HepG2 (cell line): Measurements from ENCODE around the gene PTPRD. TPM values are rescaled to one million over a fixed set of nuclear protein-coding genes. Genes with fewer than 3 reads are reported as not detected.

Experiments used
- ATAC-seq: fragments of 200-7000 bp; cut with Tn5 transposase; 3 replicates; pipeline ENCODE4 v1.9.1; 2020; ENCODE audit warnings: mild to moderate bottlenecking, moderate library complexity
- BruUV-seq: library from RNA; stranded (reverse); fragments of 400-500 nt; replicated peaks from 2 replicates; lab custom pipeline; 2021; lab: Mats Ljungman, UMichigan
- CTCF ChIA-PET: fragments of 300-600 bp; formaldehyde crosslinking; extraction: SDS; loops from one replicate; lab custom pipeline; 2021; ENCODE audit warnings: low total read pairs, inconsistent platforms, low intra/inter-chr PET ratio; lab: Yijun Ruan, JAX
- POLR2A ChIA-PET: fragments of 350-600 bp; sonication (Branson Sonifier 250); formaldehyde crosslinking; loops from one replicate; lab custom pipeline; 2020; ENCODE audit warnings: antibody characterized with exemption, inconsistent platforms; lab: Yijun Ruan, JAX
- DNase-seq: peaks from one replicate; pipeline ENCODE4 v3.0.0-alpha.2; 2015; ENCODE audit warnings: low spot score
- FAIRE-seq: peaks from 3 replicates; lab custom pipeline; 2011; peaks lifted over from hg19 to GRCh38; lab: Jason Lieb, UNC
- H2AFZ ChIP-seq: one replicate; pipeline ENCODE4 v1.6.1; 2011; ENCODE audit warnings: low read length, inconsistent platforms
- H3K27ac ChIP-seq: fragments of 300-600 bp; 3 replicates; pipeline ENCODE4 v1.8.0; 2011; ENCODE audit warnings: mixed run types, mild to moderate bottlenecking, mixed read lengths, low read length, inconsistent platforms; ENCODE audit not compliant: insufficient read depth; ENCODE audit errors: extremely low read length
- H3K27me3 ChIP-seq, 2 experiments: fragments of 200-600 bp in 1 of 2; 2 replicates in 1 of 2; 3 replicates in 1 of 2; pipeline versions ENCODE4 v1.6.0 to v1.8.0; 2011; ENCODE audit warnings: low read length in 2 of 2, mild to moderate bottlenecking in 2 of 2, moderate library complexity in 2 of 2, inconsistent platforms in 1 of 2; ENCODE audit not compliant: insufficient read depth in 2 of 2, control insufficient read depth in 1 of 2
- H3K36me3 ChIP-seq, 2 experiments: fragments of 200-600 bp in 1 of 2; replicated peaks in 1 of 2; 2 replicates in 1 of 2; 3 replicates in 1 of 2; pipeline versions ENCODE4 v1.5.1 to v1.8.0; 2011; ENCODE audit warnings: low read length in 2 of 2, inconsistent platforms in 1 of 2; ENCODE audit not compliant: insufficient read depth in 2 of 2, control insufficient read depth in 1 of 2
- H3K4me1 ChIP-seq: 2 replicates; pipeline ENCODE4 v1.5.1; 2012; ENCODE audit warnings: low read length, inconsistent platforms; ENCODE audit not compliant: insufficient read depth
- H3K4me2 ChIP-seq: 2 replicates; pipeline ENCODE4 v1.6.0; 2011; ENCODE audit warnings: low read depth, low read length, inconsistent platforms
- H3K4me3 ChIP-seq, 3 experiments: fragments of 200-600 bp in 1 of 3; sonication (generic), shearing (Covaris generic) in 1 of 3; replicated peaks in 1 of 3; 2 replicates each; pipeline ENCODE4 v1.5.1; 2011 to 2016; ENCODE audit warnings: low read length in 3 of 3, inconsistent platforms in 2 of 3, low read depth in 2 of 3, mild to moderate bottlenecking in 2 of 3, control low read depth in 1 of 3, mixed read lengths in 1 of 3; ENCODE audit not compliant: insufficient read depth in 1 of 3
- H3K79me2 ChIP-seq: one replicate; pipeline ENCODE4 v1.6.1; 2011; ENCODE audit warnings: low read length, inconsistent platforms; ENCODE audit not compliant: insufficient read depth
- H3K9ac ChIP-seq: 2 replicates; pipeline ENCODE4 v1.6.0; 2011; ENCODE audit warnings: mild to moderate bottlenecking, low read depth, low read length, inconsistent platforms; ENCODE audit not compliant: insufficient read depth
- H3K9me3 ChIP-seq: 2 replicates; pipeline ENCODE4 v1.5.1; 2012; ENCODE audit warnings: mild to moderate bottlenecking, low read length
- H4K20me1 ChIP-seq: 2 replicates; pipeline ENCODE4 v1.6.0; 2011; ENCODE audit warnings: inconsistent platforms, mild to moderate bottlenecking, low read length, moderate library complexity; ENCODE audit not compliant: insufficient read depth
- AKAP8 ChIP-seq: sonication (generic); formaldehyde crosslinking; IDR thresholded peaks from 2 replicates; pipeline ENCODE4 v1.5.1; 2020; ENCODE audit warnings: mild to moderate bottlenecking, missing genetic modification reagents
- BCL3 ChIP-seq: sonication (generic); formaldehyde crosslinking; IDR thresholded peaks from 2 replicates; pipeline ENCODE4 v1.5.1; 2020; ENCODE audit warnings: mild to moderate bottlenecking, missing genetic modification reagents, moderate library complexity
- DR1 ChIP-seq: sonication (generic); formaldehyde crosslinking; IDR thresholded peaks from 2 replicates; pipeline ENCODE4 v1.8.0; 2021; ENCODE audit warnings: mild to moderate bottlenecking, missing genetic modification reagents, inconsistent platforms
- GATAD1 ChIP-seq: IDR thresholded peaks from 2 replicates; pipeline ENCODE4 v1.6.1; 2016; ENCODE audit warnings: missing genetic modification reagents, missing compliant biosample characterization
- GPN1 ChIP-seq: sonication (generic); formaldehyde crosslinking; IDR thresholded peaks from 2 replicates; pipeline ENCODE4 v1.5.1; 2020; ENCODE audit warnings: missing genetic modification reagents, borderline replicate concordance
- PAF1 ChIP-seq: IDR thresholded peaks from 2 replicates; pipeline ENCODE4 v1.6.1; 2016; ENCODE audit warnings: missing genetic modification reagents, missing compliant biosample characterization
- RAD51 ChIP-seq: fragments of 450-650 bp; IDR thresholded peaks from 2 replicates; pipeline ENCODE4 v1.6.1; 2016; ENCODE audit warnings: borderline replicate concordance
- SP1 ChIP-seq, 2 experiments: fragments of 450-650 bp in 1 of 2; sonication (generic) in 1 of 2; formaldehyde crosslinking in 1 of 2; IDR thresholded peaks; 2 replicates each; pipeline versions ENCODE4 v1.4.0 to v1.6.1; 2016 to 2020; ENCODE audit warnings: missing genetic modification reagents in 1 of 2
- UBTF ChIP-seq: sonication (generic); formaldehyde crosslinking; IDR thresholded peaks from 2 replicates; pipeline ENCODE4 v1.4.0; 2020; ENCODE audit warnings: mild to moderate bottlenecking, missing genetic modification reagents
- ZNF260 ChIP-seq: sonication (generic); formaldehyde crosslinking; IDR thresholded peaks from 2 replicates; pipeline ENCODE4 v1.4.0; 2020; ENCODE audit warnings: missing genetic modification reagents, low read depth, mild to moderate bottlenecking, borderline replicate concordance
- ZNF367 ChIP-seq: sonication (generic); formaldehyde crosslinking; IDR thresholded peaks from 2 replicates; pipeline ENCODE4 v1.4.0; 2020; ENCODE audit warnings: missing genetic modification reagents, borderline replicate concordance
- ZNF616 ChIP-seq: sonication (generic); formaldehyde crosslinking; IDR thresholded peaks from 2 replicates; pipeline ENCODE4 v1.5.0; 2020; ENCODE audit warnings: low read depth, mild to moderate bottlenecking, missing genetic modification reagents
- WGBS: methylation state at CpG from one replicate; pipeline ENCODE4 v1.1.6; 2017; ENCODE audit warnings: low lambda C conversion rate; 5-methylcytosine and 5-hydroxymethylcytosine counted together
- in situ Hi-C: cut with HindIII; loops from 2 replicates; pipeline ENCODE4 v1.10.0; 2017; ENCODE audit warnings: low pct_unique_long_range_greater_than_20kb; ENCODE audit not compliant: extremely low pct_ligation_motif_present
- intact Hi-C: fragments of 100-400 bp; cut with micrococcal nuclease; formaldehyde crosslinking; loops from one replicate; pipeline ENCODE4 v1.10.0; 2022; ENCODE audit not compliant: unreplicated experiment
- polyA plus RNA-seq, 8 experiments: library from polyadenylated mRNA; depleted of rRNA in 3 of 8; stranded (reverse) in 7 of 8; unstranded in 1 of 8; fragments of >200 nt; fragmentation: Illumina TruSeq in 4 of 8; extraction: Trizol in 4 of 8; gene quantifications; 2 replicates each; pipeline versions ENCODE4 v1.2.1 to v1.2.3, GENCODE V29; 2011 to 2016; ENCODE audit warnings: low read depth in 4 of 8, missing spikeins in 1 of 8, mixed read lengths in 1 of 8; ENCODE audit not compliant: insufficient read depth in 1 of 8
- total RNA-seq, 5 experiments: library from RNA; depleted of rRNA; stranded (reverse); fragments of >200 nt; fragmentation: Illumina TruSeq; extraction: Trizol; gene quantifications; 2 replicates each; pipeline ENCODE4 v1.2.3, GENCODE V29; 2016; ENCODE audit warnings: low read depth in 1 of 5
- TF ChIP-seq, protein P1 (sequence below): sonication (generic); formaldehyde crosslinking; IDR thresholded peaks from 2 replicates; pipeline ENCODE4 v1.5.0; 2020; ENCODE audit warnings: missing genetic modification reagents
- TF ChIP-seq, protein P2 (sequence below): IDR thresholded peaks from 2 replicates; pipeline ENCODE4 v1.6.1; 2016; ENCODE audit warnings: missing compliant biosample characterization, missing genetic modification reagents, borderline replicate concordance

The PTPRD gene
- total and polyA plus RNA-seq, 2 of the 13 experiments (the other 11 are each of a cell fraction or from before 2014, with no cell fraction given), result 0.05 TPM; not detected in 1

GRCh38 chr9:8706531-8706930 lies 1906.3 kb downstream of the PTPRD start:
- no peak overlapping the region for H3K9ac ChIP-seq
- ATAC-seq, result no peak
- H3K27me3 ChIP-seq, result no peaks in the 10 kb centered on the region
- no peaks in the 10 kb centered on the region for H3K79me2 ChIP-seq
- TF ChIP-seq ZNF616 (CRISPR knock-in tag), result no peak
- TF ChIP-seq, all 625 proteins: peak for 0
- Histone ChIP-seq H3K36me3 (no peaks in the 10 kb centered on the region), H3K27ac (no peak overlapping the region), H3K4me1 (no peaks in the 10 kb centered on the region), H3K4me2 (no peak overlapping the region), H2AFZ (no peak overlapping the region), H3K4me3 (no peak overlapping the region), H3K9me3 (no peaks in the 10 kb centered on the region), H4K20me1 (no peaks in the 10 kb centered on the region)
- DNase-seq (no peak), FAIRE-seq (no peak)
- intact Hi-C loops (no loop called here), in situ Hi-C loops (no loop called here)
- BruUV-seq, result no TSS peak
- WGBS, result 27% methylated on average over 5 of the region's 6 CpGs
- ChIA-PET CTCF (no interaction called here), POLR2A (no interaction called here)

DNA sequence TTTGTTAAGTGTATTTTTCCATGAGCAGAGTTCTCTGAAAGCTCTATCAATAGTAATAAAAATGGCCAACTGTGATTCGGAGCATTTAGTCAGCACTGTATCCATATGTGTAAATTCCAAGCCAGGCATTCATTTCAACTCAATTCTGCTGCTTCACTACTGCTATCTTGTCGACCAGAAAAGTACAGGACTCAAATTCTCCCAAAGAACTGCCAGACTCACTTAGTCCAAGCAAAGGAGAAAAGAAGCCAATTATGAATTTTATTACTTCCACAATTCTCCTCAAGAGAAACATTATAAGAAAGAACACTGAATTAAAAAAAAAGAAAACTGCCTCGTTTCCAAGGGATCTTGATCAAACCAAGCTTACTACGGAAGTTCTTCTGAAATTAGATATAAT lies 1906.9 kb downstream of the PTPRD start:
- no peaks in the 10 kb centered on the region for H3K79me2 ChIP-seq
- in situ Hi-C loops (no loop called here), intact Hi-C loops (no loop called here)
- WGBS, result 3% methylated on average over 4 of the region's 4 CpGs
- no peak for DNase-seq
- ChIA-PET POLR2A (no interaction called here), CTCF (no interaction called here)
- no peak overlapping the region for H3K9ac ChIP-seq
- H3K27me3 ChIP-seq, result no peaks in the 10 kb centered on the region
- H4K20me1 ChIP-seq, result no peaks in the 10 kb centered on the region
- no peaks in the 10 kb centered on the region for H3K36me3 ChIP-seq
- no peak overlapping the region for H2AFZ ChIP-seq
- H3K4me2 ChIP-seq, result no peak overlapping the region
- BruUV-seq, result no TSS peak
- no peaks in the 10 kb centered on the region for H3K4me1 ChIP-seq
- FAIRE-seq, result no peak
- ATAC-seq, result no peak
- no peak overlapping the region for H3K27ac ChIP-seq
- H3K9me3 ChIP-seq, result no peaks in the 10 kb centered on the region
- H3K4me3 ChIP-seq, result no peak overlapping the region
- TF ChIP-seq AKAP8 (CRISPR knock-in tag), result no peak
- TF ChIP-seq, protein P1, sequence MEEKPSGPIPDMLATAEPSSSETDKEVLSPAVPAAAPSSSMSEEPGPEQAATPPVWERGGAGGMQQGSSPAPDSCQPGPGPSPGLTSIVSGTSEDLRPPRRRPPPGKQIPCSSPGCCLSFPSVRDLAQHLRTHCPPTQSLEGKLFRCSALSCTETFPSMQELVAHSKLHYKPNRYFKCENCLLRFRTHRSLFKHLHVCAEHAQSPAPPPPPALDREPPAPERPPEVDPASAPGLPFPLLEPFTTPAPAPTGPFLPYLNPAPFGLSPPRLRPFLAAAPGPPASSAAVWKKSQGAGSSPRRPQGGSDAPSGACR, result no peak
- no peak for TF ChIP-seq RAD51
- no peak for TF ChIP-seq ZNF260 (CRISPR knock-in tag)
- TF ChIP-seq BCL3, result no peak
- TF ChIP-seq SP1 (IDR thresholded peaks at IDR 0.05), result no peak
- no peak for TF ChIP-seq SP1 (CRISPR knock-in tag; IDR thresholded peaks at IDR 0.05)
- TF ChIP-seq, protein P2, sequence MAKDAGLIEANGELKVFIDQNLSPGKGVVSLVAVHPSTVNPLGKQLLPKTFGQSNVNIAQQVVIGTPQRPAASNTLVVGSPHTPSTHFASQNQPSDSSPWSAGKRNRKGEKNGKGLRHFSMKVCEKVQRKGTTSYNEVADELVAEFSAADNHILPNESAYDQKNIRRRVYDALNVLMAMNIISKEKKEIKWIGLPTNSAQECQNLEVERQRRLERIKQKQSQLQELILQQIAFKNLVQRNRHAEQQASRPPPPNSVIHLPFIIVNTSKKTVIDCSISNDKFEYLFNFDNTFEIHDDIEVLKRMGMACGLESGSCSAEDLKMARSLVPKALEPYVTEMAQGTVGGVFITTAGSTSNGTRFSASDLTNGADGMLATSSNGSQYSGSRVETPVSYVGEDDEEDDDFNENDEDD, result no peak
- no peak for TF ChIP-seq PAF1 (CRISPR knock-in tag)
- TF ChIP-seq GPN1 (CRISPR knock-in tag), result no peak
- TF ChIP-seq DR1 (CRISPR knock-in tag), result no peak
- TF ChIP-seq ZNF367, result no peak
- TF ChIP-seq GATAD1, result no peak
- TF ChIP-seq UBTF, result no peak
